ENCODE data around the gene LRP2. TPM values are rescaled to one million over a fixed set of nuclear protein-coding genes. Genes with fewer than 3 reads are reported as not detected.

The LRP2 gene
- total and polyA plus RNA-seq, 4 donors, result 2.3 to 7.4 (median 3.5) TPM

DNA sequence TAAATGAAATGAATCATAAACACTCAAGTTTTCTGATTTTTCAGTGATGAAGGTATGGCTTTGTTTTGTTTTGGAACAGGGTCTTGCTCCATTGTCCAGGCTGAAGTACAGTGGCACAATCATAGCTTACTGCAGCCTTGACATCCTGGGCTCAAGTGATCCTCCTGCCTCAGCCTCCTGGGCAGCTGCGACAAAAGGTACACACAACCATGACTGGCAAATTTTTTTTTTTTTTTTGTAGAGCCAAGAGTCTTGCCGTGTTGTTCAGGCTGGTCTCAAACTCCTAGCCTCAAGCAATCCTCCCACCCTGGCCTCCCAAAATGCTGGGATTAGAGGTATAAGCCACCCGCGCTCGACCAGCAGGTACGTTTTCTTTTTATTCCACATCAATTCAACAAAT lies 22.5 kb upstream of the LRP2 start:
- no peaks in the 10 kb centered on the region for H3K36me3 ChIP-seq (ENCODE audit: control insufficient read depth, insufficient read depth, low read length)
- no peak overlapping the region for H3K4me3 ChIP-seq (ENCODE audit: low read depth, low read length)
- DNase-seq (ENCODE audit: low read depth in 4 of 6, low spot score in 6 of 6), result no peak
- no peak overlapping the region for H3K27ac ChIP-seq (ENCODE audit: low read depth, low read length)
- no CpG with 5 or more reads among the region's 6 CpGs for WGBS (ENCODE audit: insufficient coverage)
- H3K4me1 ChIP-seq (ENCODE audit: control insufficient read depth, insufficient read depth, low read length), result no peaks in the 10 kb centered on the region
- no peaks in the 10 kb centered on the region for H3K9me3 ChIP-seq (ENCODE audit: control insufficient read depth, insufficient read depth, low read length)
- no peaks in the 10 kb centered on the region for H3K27me3 ChIP-seq (ENCODE audit: control insufficient read depth, insufficient read depth, low read length)

DNA sequence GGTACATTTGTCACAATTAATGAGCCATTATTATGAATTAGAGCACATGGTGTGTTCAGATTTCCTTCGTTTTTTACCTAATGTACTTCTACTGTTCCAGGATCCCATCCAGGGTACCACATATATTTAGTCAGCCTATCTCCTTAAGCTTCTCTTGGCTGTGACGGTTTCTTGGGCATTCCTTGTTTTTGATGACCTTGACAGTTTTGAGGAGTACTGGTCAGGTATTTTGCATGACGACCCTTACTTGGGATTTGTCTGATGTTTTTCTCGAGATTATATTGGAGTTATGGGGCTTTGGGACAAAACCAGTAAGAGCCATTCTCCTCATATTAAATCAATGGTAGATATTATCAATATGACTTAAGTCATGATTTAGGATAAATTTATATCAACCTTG lies 10.2 kb upstream of the LRP2 start:
- no peak for DNase-seq (ENCODE audit: low read depth in 4 of 6, low spot score in 6 of 6)
- Histone ChIP-seq H3K27ac (ENCODE audit: low read depth, low read length) (no peak overlapping the region), H3K4me3 (ENCODE audit: low read depth, low read length) (no peak overlapping the region), H3K36me3 (ENCODE audit: control insufficient read depth, insufficient read depth, low read length) (no peaks in the 10 kb centered on the region), H3K27me3 (ENCODE audit: control insufficient read depth, insufficient read depth, low read length) (no peaks in the 10 kb centered on the region), H3K9me3 (ENCODE audit: control insufficient read depth, insufficient read depth, low read length) (no peaks in the 10 kb centered on the region), H3K4me1 (ENCODE audit: control insufficient read depth, insufficient read depth, low read length) (no peaks in the 10 kb centered on the region)
- no CpG with 5 or more reads among the region's 4 CpGs for WGBS (ENCODE audit: insufficient coverage)

DNA sequence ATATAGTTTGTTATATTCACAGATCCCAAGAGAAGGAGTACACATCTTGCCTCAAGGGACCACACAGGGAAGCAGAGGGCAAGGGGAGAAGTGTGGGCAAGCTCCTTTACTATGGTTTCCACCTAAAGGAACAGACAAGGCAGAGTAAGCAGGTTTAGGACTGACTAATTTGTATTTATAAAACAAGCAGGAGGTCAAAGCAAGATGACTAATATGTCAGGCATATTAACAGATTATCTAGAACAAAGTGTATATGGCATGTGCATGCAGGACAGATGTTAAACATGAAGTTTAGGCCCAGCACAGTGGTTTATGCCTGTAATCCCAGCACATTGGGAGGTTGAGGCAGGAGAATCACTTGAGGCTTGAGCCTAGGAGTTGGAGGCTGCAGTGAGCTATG lies 3.7 kb upstream of the LRP2 start:
- Histone ChIP-seq H3K9me3 (ENCODE audit: control insufficient read depth, insufficient read depth, low read length) (no peaks in the 10 kb centered on the region), H3K4me1 (ENCODE audit: control insufficient read depth, insufficient read depth, low read length) (peaks cover 34% of the 10 kb centered on the region), H3K36me3 (ENCODE audit: control insufficient read depth, insufficient read depth, low read length) (no peaks in the 10 kb centered on the region), H3K27ac (ENCODE audit: low read depth, low read length) (no peak overlapping the region), H3K4me3 (ENCODE audit: low read depth, low read length) (no peak overlapping the region), H3K27me3 (ENCODE audit: control insufficient read depth, insufficient read depth, low read length) (peaks cover 27% of the 10 kb centered on the region)
- no peak for DNase-seq (ENCODE audit: low read depth in 4 of 6, low spot score in 6 of 6)

DNA sequence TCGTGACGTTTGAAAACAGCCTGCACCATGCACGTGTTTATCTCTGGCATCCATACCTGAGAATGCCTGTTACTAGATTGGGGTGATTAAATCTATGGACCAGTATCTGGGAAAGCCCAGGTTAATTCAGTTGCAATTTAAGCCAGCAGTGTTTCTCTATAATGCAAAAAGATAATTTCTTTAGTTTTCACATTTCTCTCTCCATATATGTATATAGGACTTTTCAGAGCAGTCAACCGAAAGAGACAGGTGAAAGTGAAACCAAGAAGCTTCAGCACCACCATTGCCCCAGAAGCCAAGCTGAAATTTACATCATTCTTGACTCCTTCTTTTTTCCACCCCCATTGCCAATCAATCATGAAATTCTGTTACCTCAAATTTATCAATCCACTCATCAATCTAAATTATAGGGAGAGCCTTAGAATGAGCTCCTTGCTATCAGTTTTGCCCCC lies 2.7 kb upstream of the LRP2 start:
- Histone ChIP-seq H3K4me1 (ENCODE audit: control insufficient read depth, insufficient read depth, low read length) (peaks cover 38% of the 10 kb centered on the region), H3K36me3 (ENCODE audit: control insufficient read depth, insufficient read depth, low read length) (no peaks in the 10 kb centered on the region), H3K4me3 (ENCODE audit: low read depth, low read length) (peak overlapping the region; percentile 40), H3K27ac (ENCODE audit: low read depth, low read length) (no peak overlapping the region), H3K27me3 (ENCODE audit: control insufficient read depth, insufficient read depth, low read length) (peaks cover 28% of the 10 kb centered on the region), H3K9me3 (ENCODE audit: control insufficient read depth, insufficient read depth, low read length) (no peaks in the 10 kb centered on the region)
- WGBS (ENCODE audit: insufficient coverage), result no CpG with 5 or more reads among the region's 4 CpGs
- no peak for DNase-seq (ENCODE audit: low read depth in 4 of 6, low spot score in 6 of 6)

DNA sequence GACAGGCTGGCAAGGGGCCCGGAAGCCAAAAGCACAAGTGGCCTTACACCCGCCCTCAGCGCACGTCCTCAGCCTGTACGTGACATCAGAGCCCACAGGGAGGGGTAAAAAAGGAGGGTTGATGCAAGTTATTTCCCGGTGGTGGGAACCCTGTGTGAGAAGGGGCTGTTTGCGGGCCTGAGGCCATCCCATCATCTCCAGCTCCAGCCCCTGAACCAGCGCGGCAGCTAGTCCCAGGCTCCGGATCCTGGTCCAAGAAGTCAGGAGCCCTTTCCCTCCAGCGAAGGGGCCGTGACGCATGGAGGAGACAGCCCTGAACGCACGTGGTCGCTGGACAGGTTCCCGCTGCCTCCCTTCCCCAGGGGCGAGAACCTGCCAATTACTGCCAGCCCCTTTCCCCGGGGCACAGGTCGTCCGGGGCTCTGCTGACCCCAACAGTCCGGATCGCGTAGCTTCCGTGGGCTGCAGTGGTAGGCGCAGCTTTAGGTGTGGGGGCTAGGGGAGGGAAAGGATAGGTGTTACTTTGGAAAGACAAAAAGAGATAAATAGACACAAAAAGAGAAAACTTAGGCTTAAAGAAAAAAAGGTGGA lies 1.3 kb upstream of the LRP2 start:
- H3K4me1 ChIP-seq (ENCODE audit: control insufficient read depth, insufficient read depth, low read length), result peaks cover 38% of the 10 kb centered on the region
- no peak overlapping the region for H3K27ac ChIP-seq (ENCODE audit: low read depth, low read length)
- H3K9me3 ChIP-seq (ENCODE audit: control insufficient read depth, insufficient read depth, low read length), result no peaks in the 10 kb centered on the region
- H3K4me3 ChIP-seq (ENCODE audit: low read depth, low read length), result peak overlapping the region; percentile 40
- WGBS (ENCODE audit: insufficient coverage), result 1% methylated on average over 22 of the region's 26 CpGs
- no peaks in the 10 kb centered on the region for H3K36me3 ChIP-seq (ENCODE audit: control insufficient read depth, insufficient read depth, low read length)
- peak in 2 of 6 donors; percentile 43 to 52 for DNase-seq (ENCODE audit: low read depth in 4 of 6, low spot score in 6 of 6)
- peaks cover 28% of the 10 kb centered on the region for H3K27me3 ChIP-seq (ENCODE audit: control insufficient read depth, insufficient read depth, low read length)

DNA sequence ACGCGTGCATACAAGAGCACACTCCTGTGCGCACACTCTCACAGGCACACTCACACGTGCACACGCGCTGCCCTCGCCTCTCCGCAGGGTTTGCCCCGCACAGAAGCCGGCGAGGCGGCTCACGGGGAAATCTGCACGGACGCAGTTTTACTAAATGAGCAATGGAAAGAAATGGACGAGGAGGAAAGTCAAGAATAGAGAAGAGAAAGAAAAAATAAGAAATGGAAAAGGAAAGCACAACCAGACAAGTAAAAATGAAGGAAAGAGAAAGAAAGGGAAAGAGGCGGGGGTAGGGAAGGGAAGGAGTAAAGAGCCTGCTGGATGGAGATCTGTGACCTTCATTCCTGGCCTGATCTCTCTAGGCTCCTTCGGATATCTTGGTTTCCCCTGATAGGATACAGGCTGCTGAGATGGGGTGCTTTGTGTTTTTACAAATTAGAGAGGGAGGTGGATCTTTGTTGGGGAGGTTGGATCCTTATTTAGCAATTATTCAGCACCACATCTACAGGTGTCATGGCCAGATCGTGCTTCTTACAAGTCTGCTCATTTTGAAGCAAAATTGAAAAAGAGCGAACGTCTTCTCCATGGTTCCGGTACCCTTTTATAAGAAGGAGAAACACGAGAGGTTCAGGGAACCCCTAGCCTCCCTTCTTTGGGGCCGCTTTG lies 693 bp upstream of the LRP2 start:
- H3K27ac ChIP-seq (ENCODE audit: low read depth, low read length), result no peak overlapping the region
- H3K36me3 ChIP-seq (ENCODE audit: control insufficient read depth, insufficient read depth, low read length), result no peaks in the 10 kb centered on the region
- peaks cover 38% of the 10 kb centered on the region for H3K4me1 ChIP-seq (ENCODE audit: control insufficient read depth, insufficient read depth, low read length)
- H3K4me3 ChIP-seq (ENCODE audit: low read depth, low read length), result peak overlapping the region; percentile 53
- WGBS (ENCODE audit: insufficient coverage), result 3% methylated on average over 21 of the region's 24 CpGs
- DNase-seq (ENCODE audit: low read depth in 4 of 6, low spot score in 6 of 6), result no peak
- H3K9me3 ChIP-seq (ENCODE audit: control insufficient read depth, insufficient read depth, low read length), result no peaks in the 10 kb centered on the region
- peaks cover 28% of the 10 kb centered on the region for H3K27me3 ChIP-seq (ENCODE audit: control insufficient read depth, insufficient read depth, low read length)

DNA sequence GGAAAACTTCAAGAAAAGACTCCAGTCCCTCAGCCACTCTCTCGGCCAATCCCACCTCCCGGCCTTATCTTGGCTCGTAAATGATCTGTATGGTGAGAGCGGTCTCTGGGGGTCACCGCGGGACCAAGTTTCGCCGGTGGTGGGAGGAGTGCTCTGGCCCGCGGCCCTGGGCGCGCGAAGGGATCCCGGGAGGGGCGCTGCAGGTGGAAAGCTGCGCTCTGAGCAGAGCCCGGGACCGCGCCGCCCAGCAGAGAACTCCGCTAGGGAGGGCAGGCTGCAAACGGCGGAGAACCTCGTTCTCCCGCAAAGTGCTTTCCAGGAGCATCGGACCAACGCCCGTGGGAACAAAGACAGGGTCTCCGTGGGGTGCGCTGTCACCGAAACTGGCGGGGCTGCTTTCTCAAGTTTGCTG lies 622 bp downstream of the LRP2 start:
- Histone ChIP-seq H3K4me3 (ENCODE audit: low read depth, low read length) (peak overlapping the region; percentile 53), H3K9me3 (ENCODE audit: control insufficient read depth, insufficient read depth, low read length) (no peaks in the 10 kb centered on the region), H3K36me3 (ENCODE audit: control insufficient read depth, insufficient read depth, low read length) (no peaks in the 10 kb centered on the region), H3K27ac (ENCODE audit: low read depth, low read length) (no peak overlapping the region), H3K4me1 (ENCODE audit: control insufficient read depth, insufficient read depth, low read length) (peaks cover 38% of the 10 kb centered on the region), H3K27me3 (ENCODE audit: control insufficient read depth, insufficient read depth, low read length) (peaks cover 28% of the 10 kb centered on the region)
- WGBS (ENCODE audit: insufficient coverage), result 0% methylated on average over 31 of the region's 32 CpGs
- peak in 2 of 6 donors; percentile 49 to 51 for DNase-seq (ENCODE audit: low read depth in 4 of 6, low spot score in 6 of 6)

DNA sequence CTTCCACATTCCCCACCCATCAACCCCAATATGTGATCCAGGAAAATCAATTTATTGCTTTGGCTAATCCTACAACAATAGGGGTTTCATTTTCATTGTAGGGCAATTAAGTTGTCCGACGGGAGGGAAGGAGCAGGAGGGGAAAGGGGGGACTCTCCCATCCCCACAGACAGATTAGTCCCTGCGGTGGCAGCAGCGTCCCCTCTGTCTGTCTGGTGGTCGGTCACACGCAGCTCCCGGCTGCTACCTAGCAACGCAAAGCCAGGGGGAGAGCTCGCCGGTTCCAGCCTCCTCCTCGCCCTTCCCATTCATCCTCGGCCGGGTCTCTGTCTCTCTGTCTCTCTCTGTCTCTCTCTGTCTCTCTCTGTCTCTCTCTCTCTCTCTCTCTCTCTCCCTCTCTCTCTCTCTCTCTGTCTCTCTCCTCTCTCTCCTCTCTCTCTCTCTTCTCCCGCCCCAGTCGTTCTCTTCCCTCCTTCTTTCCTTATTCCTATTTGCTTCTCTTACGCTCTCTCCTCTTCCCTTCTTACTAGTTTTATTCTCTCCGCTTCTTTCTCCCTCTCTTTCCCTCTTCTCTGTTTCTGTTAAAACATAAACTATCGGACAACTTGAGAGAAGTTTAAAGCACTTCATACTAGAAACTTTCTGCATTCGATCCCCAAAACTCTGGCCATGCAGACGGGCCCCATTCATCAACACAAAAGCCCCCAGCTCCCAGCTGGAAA lies 1.2 kb downstream of the LRP2 start:
- peaks cover 38% of the 10 kb centered on the region for H3K4me1 ChIP-seq (ENCODE audit: control insufficient read depth, insufficient read depth, low read length)
- H3K27ac ChIP-seq (ENCODE audit: low read depth, low read length), result no peak overlapping the region
- no peaks in the 10 kb centered on the region for H3K36me3 ChIP-seq (ENCODE audit: control insufficient read depth, insufficient read depth, low read length)
- H3K4me3 ChIP-seq (ENCODE audit: low read depth, low read length), result peak overlapping the region; percentile 53
- WGBS (ENCODE audit: insufficient coverage), result under 1% methylated on average over 18 of the region's 20 CpGs
- H3K27me3 ChIP-seq (ENCODE audit: control insufficient read depth, insufficient read depth, low read length), result peaks cover 28% of the 10 kb centered on the region
- H3K9me3 ChIP-seq (ENCODE audit: control insufficient read depth, insufficient read depth, low read length), result no peaks in the 10 kb centered on the region
- DNase-seq (ENCODE audit: low read depth in 4 of 6, low spot score in 6 of 6), result peak in 2 of 6 donors; percentile 33 to 78

DNA sequence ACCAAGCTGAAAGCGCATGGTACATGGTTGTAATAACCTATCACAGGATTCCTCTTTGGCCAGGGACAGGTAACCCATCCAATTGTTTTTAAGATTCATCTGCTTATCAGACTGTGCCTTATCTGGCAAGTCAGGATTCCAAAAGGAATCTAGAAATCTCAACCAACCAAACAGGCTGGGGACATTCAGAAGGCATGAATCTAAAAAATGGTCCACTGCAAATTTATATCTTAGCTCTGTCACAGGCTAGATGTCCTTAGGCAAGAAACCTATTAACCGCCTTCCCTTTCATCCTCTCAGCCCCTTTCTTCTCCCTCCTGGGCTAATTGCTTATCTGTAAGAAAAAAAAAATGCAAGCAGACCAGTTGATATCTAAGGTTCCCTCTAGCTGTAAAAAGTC lies 4.3 kb downstream of the LRP2 start:
- no peak for DNase-seq (ENCODE audit: low read depth in 4 of 6, low spot score in 6 of 6)
- Histone ChIP-seq H3K27ac (ENCODE audit: low read depth, low read length) (no peak overlapping the region), H3K4me3 (ENCODE audit: low read depth, low read length) (no peak overlapping the region), H3K27me3 (ENCODE audit: control insufficient read depth, insufficient read depth, low read length) (peaks cover 18% of the 10 kb centered on the region), H3K4me1 (ENCODE audit: control insufficient read depth, insufficient read depth, low read length) (peaks cover 22% of the 10 kb centered on the region), H3K36me3 (ENCODE audit: control insufficient read depth, insufficient read depth, low read length) (no peaks in the 10 kb centered on the region), H3K9me3 (ENCODE audit: control insufficient read depth, insufficient read depth, low read length) (no peaks in the 10 kb centered on the region)
- 100% methylated on average over 1 of the region's 2 CpGs for WGBS (ENCODE audit: insufficient coverage)

Data from spinal cord (tissue), 10 donors.